Fibroblast of lung (primary cell): ENCODE measurements around the gene OXT. TPM values are rescaled to one million over a fixed set of nuclear protein-coding genes. Genes with fewer than 3 reads are reported as not detected.

Experiments used
- DNase-seq, 2 donors: peaks; one replicate each; pipeline versions ENCODE4 v3.0.0 to v3.0.0-alpha.2; 2010; ENCODE audit warnings: low read depth in 2 of 2
- H2AFZ ChIP-seq: 2 replicates; pipeline ENCODE4 v1.5.1; 2012; ENCODE audit warnings: low read length, control low read depth, inconsistent platforms
- H3K27ac ChIP-seq: 2 replicates; pipeline ENCODE4 v1.5.1; 2011; ENCODE audit warnings: low read length, control low read depth; ENCODE audit not compliant: insufficient read depth
- H3K27me3 ChIP-seq: 2 replicates; pipeline ENCODE4 v1.5.1; 2011; ENCODE audit warnings: mild to moderate bottlenecking, low read length; ENCODE audit not compliant: control insufficient read depth, insufficient read depth
- H3K36me3 ChIP-seq: 2 replicates; pipeline ENCODE4 v1.5.1; 2011; ENCODE audit warnings: low read length; ENCODE audit not compliant: control insufficient read depth, insufficient read depth
- H3K4me1 ChIP-seq: 2 replicates; pipeline ENCODE4 v1.5.1; 2011; ENCODE audit warnings: low read length; ENCODE audit not compliant: control insufficient read depth, insufficient read depth; ENCODE audit errors: extremely low read depth
- H3K4me2 ChIP-seq: 2 replicates; pipeline ENCODE4 v1.5.1; 2011; ENCODE audit warnings: low read length, control low read depth; ENCODE audit not compliant: insufficient read depth; ENCODE audit errors: extremely low read depth
- H3K4me3 ChIP-seq, 4 experiments: fragments of 200-600 bp in 1 of 4; sonication (generic) in 1 of 4; replicated peaks in 1 of 4; 2 replicates each; pipeline ENCODE4 v1.5.1; 2011 to 2016; ENCODE audit warnings: low read length in 4 of 4, low read depth in 3 of 4, mild to moderate bottlenecking in 3 of 4, control low read depth in 2 of 4, inconsistent platforms in 1 of 4, mixed read lengths in 1 of 4; ENCODE audit not compliant: insufficient read depth in 1 of 4; ENCODE audit errors: control extremely low read depth in 1 of 4
- H3K79me2 ChIP-seq: 2 replicates; pipeline ENCODE4 v1.5.1; 2012; ENCODE audit warnings: mild to moderate bottlenecking, low read length, inconsistent platforms; ENCODE audit not compliant: control insufficient read depth, insufficient read depth
- H3K9ac ChIP-seq: 2 replicates; pipeline ENCODE4 v1.5.1; 2011; ENCODE audit warnings: mild to moderate bottlenecking, low read length, control low read depth; ENCODE audit not compliant: insufficient read depth
- H3K9me3 ChIP-seq: 2 replicates; pipeline ENCODE4 v1.5.1; 2012; ENCODE audit warnings: low read depth, low read length; ENCODE audit not compliant: control insufficient read depth, insufficient read depth
- H4K20me1 ChIP-seq: 2 replicates; pipeline ENCODE4 v1.5.1; 2011; ENCODE audit warnings: low read length; ENCODE audit not compliant: control insufficient read depth, insufficient read depth; ENCODE audit errors: extremely low read depth
- CTCF ChIP-seq, 2 donors: IDR thresholded peaks in 1 of 2; conservative IDR thresholded peaks in 1 of 2; 1 replicate in 1 of 2; 2 replicates in 1 of 2; pipeline ENCODE4 v1.5.1; 2011 to 2012; ENCODE audit warnings: low read length in 2 of 2, control low read depth in 1 of 2, inconsistent platforms in 1 of 2, low read depth in 1 of 2, mild to moderate bottlenecking in 1 of 2
- EZH2 ChIP-seq: IDR thresholded peaks from 2 replicates; pipeline ENCODE4 v1.5.1; 2012; ENCODE audit warnings: low read length, control low read depth, mild to moderate bottlenecking; ENCODE audit errors: missing control alignments
- polyA plus RNA-seq, 2 donors: library from polyadenylated mRNA; depleted of rRNA in 1 of 2; stranded (reverse) in 1 of 2; unstranded in 1 of 2; fragments of >200 nt; gene quantifications; 2 replicates each; pipeline ENCODE4 v1.2.1, GENCODE V29; 2011 to 2012; ENCODE audit warnings: missing spikeins in 1 of 2
- total RNA-seq: library from RNA; depleted of rRNA; stranded (reverse); fragments of >200 nt; gene quantifications from 2 replicates; pipeline ENCODE4 v1.2.1, GENCODE V29; 2014

Gene OXT
- total and polyA plus RNA-seq, 2 donors (not counting 1 experiment from before 2014, with no cell fraction given): not detected

- H3K9me3 ChIP-seq: no peaks in the 10 kb centered on the region
- H3K27ac ChIP-seq: peak within 1 kb of the TSS; percentile 9
- no peaks in the 10 kb centered on the region for H4K20me1 ChIP-seq
- no peak within 1 kb of the TSS for H3K4me2 ChIP-seq
- H2AFZ ChIP-seq: no peak within 1 kb of the TSS
- no peak within 1 kb of the TSS for H3K9ac ChIP-seq
- no peak for DNase-seq
- H3K79me2 ChIP-seq: peaks cover 9% of the 10 kb centered on the region
- no peak for TF ChIP-seq CTCF (conservative IDR thresholded peaks at IDR 0.05 in 1 of 2, IDR thresholded peaks at IDR 0.05 in 1 of 2; ENCODE audit: low read depth in 1 of 2, low read length in 2 of 2)
- TF ChIP-seq EZH2: no peak
- H3K4me1 ChIP-seq: peaks cover 11% of the 10 kb centered on the region
- no peak within 1 kb of the TSS for H3K4me3 ChIP-seq
- H3K27me3 ChIP-seq: no peaks in the 10 kb centered on the region
- H3K36me3 ChIP-seq: peaks cover 11% of the 10 kb centered on the region
Measured at GRCh38 chr20:3043322-3043721, 28.1 kb upstream of the OXT start, which contains the start of gene GNRH2. TSS of gene GNRH2 (plus strand) at chr20:3043622. CDS start at chr20:3044415, 793 bp downstream.

- Histone ChIP-seq H3K9me3 (no peaks in the 10 kb centered on the region), H3K27ac (no peak overlapping the region), H3K4me3 (no peak overlapping the region), H3K4me1 (peaks cover 11% of the 10 kb centered on the region), H3K4me2 (no peak overlapping the region), H3K36me3 (peaks cover 15% of the 10 kb centered on the region), H3K27me3 (no peaks in the 10 kb centered on the region), H4K20me1 (no peaks in the 10 kb centered on the region), H3K9ac (no peak overlapping the region), H2AFZ (no peak overlapping the region), H3K79me2 (peaks cover 9% of the 10 kb centered on the region)
- TF ChIP-seq CTCF (conservative IDR thresholded peaks at IDR 0.05 in 1 of 2, IDR thresholded peaks at IDR 0.05 in 1 of 2; ENCODE audit: low read depth in 1 of 2, low read length in 2 of 2) (no peak), EZH2 (no peak)
- no peak for DNase-seq
Measured at GRCh38 chr20:3044336-3044965, 27.0 kb upstream of the OXT start.

GRCh38 chr20:3045042-3045815, 26.2 kb upstream of the OXT start:
- Histone ChIP-seq H3K9me3 (no peaks in the 10 kb centered on the region), H2AFZ (peak overlapping the region; percentile 63), H3K79me2 (peaks cover 9% of the 10 kb centered on the region), H3K4me2 (peak overlapping the region; percentile 85), H3K4me1 (peaks cover 11% of the 10 kb centered on the region), H3K9ac (peak overlapping the region; percentile 73), H3K36me3 (peaks cover 19% of the 10 kb centered on the region), H4K20me1 (no peaks in the 10 kb centered on the region), H3K27me3 (no peaks in the 10 kb centered on the region), H3K4me3 (peak overlapping the region; percentile 43 to 91 (median 81)), H3K27ac (peak overlapping the region; percentile 83)
- DNase-seq: peak; percentile 76
- no peak for TF ChIP-seq CTCF (conservative IDR thresholded peaks at IDR 0.05 in 1 of 2, IDR thresholded peaks at IDR 0.05 in 1 of 2; ENCODE audit: low read depth in 1 of 2, low read length in 2 of 2)
- TF ChIP-seq EZH2: no peak
